Osteoblast (primary cell): ENCODE results near the gene DAB2IP. TPM values are rescaled to one million over a fixed set of nuclear protein-coding genes. Genes with fewer than 3 reads are reported as not detected.
A peak's percentile ranks its signal among the peaks of the same experiment; 100 is the strongest.
"Not testable (repeated sequence)": the region's sequence is repeated elsewhere in the genome, so short reads cannot be mapped to it uniquely, and the experiment has no call there.

Source experiments
- DNase-seq: peaks from one replicate; pipeline ENCODE4 v3.0.0; 2011; ENCODE audit warnings: low spot score, mixed read lengths; ENCODE audit not compliant: insufficient read length; ENCODE audit errors: missing footprints
- H2AFZ ChIP-seq: 2 replicates; pipeline ENCODE4 v1.6.0; 2011; ENCODE audit warnings: mild to moderate bottlenecking, low read length
- H3K27ac ChIP-seq: 2 replicates; pipeline ENCODE4 v1.5.1; 2011; ENCODE audit warnings: mild to moderate bottlenecking, low read depth, low read length, moderate library complexity
- H3K27me3 ChIP-seq: 2 replicates; pipeline ENCODE4 v1.6.0; 2012; ENCODE audit warnings: mild to moderate bottlenecking, control low read depth, inconsistent platforms, low read length, moderate library complexity; ENCODE audit not compliant: insufficient read depth
- H3K36me3 ChIP-seq: 2 replicates; pipeline ENCODE4 v1.5.1; 2011; ENCODE audit warnings: mild to moderate bottlenecking, low read length, control low read depth, moderate library complexity; ENCODE audit not compliant: insufficient read depth
- H3K4me1 ChIP-seq: 2 replicates; pipeline ENCODE4 v1.5.1; 2011; ENCODE audit warnings: mild to moderate bottlenecking, low read length, control low read depth, moderate library complexity; ENCODE audit not compliant: insufficient read depth
- H3K4me2 ChIP-seq: 2 replicates; pipeline ENCODE4 v1.6.0; 2011; ENCODE audit warnings: mild to moderate bottlenecking, low read length; ENCODE audit not compliant: insufficient read depth
- H3K4me3 ChIP-seq: fragments of 200-600 bp; sonication (generic); 3 replicates; pipeline ENCODE4 v1.5.1; 2012; ENCODE audit warnings: mild to moderate bottlenecking, low read length, inconsistent platforms; ENCODE audit not compliant: insufficient read depth
- H3K79me2 ChIP-seq: 2 replicates; pipeline ENCODE4 v1.6.0; 2012; ENCODE audit warnings: mild to moderate bottlenecking, low read length, control low read depth, inconsistent platforms; ENCODE audit not compliant: insufficient read depth
- H3K9me3 ChIP-seq: 2 replicates; pipeline ENCODE4 v1.5.1; 2011; ENCODE audit warnings: low read depth, low read length, control low read depth
- H4K20me1 ChIP-seq: 2 replicates; pipeline ENCODE4 v1.6.0; 2012; ENCODE audit warnings: mild to moderate bottlenecking, low read length, control low read depth; ENCODE audit not compliant: insufficient read depth
- total RNA-seq: library from RNA; depleted of rRNA; stranded (reverse); fragments of >200 nt; gene quantifications from 2 replicates; pipeline ENCODE4 v1.2.3, GENCODE V29; 2012
- TF ChIP-seq, protein P1 (sequence below): IDR thresholded peaks from 2 replicates; pipeline ENCODE4 v1.5.1; 2011; ENCODE audit warnings: mild to moderate bottlenecking, low read depth, low read length, moderate library complexity; ENCODE audit errors: extremely low read depth

DAB2IP gene
- total RNA-seq, 1 donor: 60.8 TPM

DNA sequence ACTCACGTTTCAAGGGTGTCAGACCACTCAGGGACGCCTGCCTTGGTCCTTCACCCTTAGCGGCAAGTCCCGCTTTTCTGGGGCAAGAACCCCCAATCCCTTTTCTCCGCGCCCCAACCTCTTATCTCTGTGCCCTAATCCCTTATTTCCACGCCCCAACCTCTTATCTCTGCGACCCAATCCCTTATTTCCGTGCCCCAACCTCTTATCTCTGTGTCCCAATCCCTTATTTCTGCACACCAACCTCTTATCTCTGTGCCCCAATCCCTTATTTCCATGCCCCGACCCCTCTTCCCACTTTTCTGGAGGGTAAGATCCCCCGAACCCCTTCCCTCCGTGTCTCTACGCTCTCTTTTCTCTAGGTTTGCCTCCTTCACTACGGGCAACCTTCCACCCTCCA lies 139.4 kb downstream of the DAB2IP start:
- Histone ChIP-seq H3K27ac (no peak overlapping the region), H3K4me2 (no peak overlapping the region), H3K79me2 (no peaks in the 10 kb centered on the region), H3K27me3 (no peaks in the 10 kb centered on the region), H3K9me3 (no peaks in the 10 kb centered on the region), H2AFZ (no peak overlapping the region), H3K4me1 (no peaks in the 10 kb centered on the region), H4K20me1 (no peaks in the 10 kb centered on the region), H3K36me3 (no peaks in the 10 kb centered on the region), H3K4me3 (no peak overlapping the region)
- DNase-seq: no peak
- TF ChIP-seq, protein P1, sequence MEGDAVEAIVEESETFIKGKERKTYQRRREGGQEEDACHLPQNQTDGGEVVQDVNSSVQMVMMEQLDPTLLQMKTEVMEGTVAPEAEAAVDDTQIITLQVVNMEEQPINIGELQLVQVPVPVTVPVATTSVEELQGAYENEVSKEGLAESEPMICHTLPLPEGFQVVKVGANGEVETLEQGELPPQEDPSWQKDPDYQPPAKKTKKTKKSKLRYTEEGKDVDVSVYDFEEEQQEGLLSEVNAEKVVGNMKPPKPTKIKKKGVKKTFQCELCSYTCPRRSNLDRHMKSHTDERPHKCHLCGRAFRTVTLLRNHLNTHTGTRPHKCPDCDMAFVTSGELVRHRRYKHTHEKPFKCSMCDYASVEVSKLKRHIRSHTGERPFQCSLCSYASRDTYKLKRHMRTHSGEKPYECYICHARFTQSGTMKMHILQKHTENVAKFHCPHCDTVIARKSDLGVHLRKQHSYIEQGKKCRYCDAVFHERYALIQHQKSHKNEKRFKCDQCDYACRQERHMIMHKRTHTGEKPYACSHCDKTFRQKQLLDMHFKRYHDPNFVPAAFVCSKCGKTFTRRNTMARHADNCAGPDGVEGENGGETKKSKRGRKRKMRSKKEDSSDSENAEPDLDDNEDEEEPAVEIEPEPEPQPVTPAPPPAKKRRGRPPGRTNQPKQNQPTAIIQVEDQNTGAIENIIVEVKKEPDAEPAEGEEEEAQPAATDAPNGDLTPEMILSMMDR: no peak

DNA sequence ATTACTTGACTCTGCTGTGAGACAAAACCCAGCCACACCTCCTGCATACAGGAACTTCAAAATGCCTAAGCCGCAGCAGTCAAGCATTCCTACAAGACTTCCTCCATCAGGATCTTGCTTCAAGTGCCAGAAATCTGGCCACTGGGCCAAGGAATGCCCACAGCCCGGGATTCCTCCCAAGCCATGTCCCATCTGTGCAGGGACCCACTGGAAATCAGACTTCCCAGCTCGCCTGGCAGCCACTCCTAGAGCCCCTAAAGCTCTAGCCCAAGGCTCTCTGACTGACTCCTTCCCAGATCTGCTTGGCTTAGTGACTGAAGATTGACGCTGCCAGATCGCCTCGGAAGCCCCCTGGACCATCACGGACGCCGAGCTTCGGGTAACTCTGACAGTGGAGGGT lies 141.0 kb downstream of the DAB2IP start:
- not testable (repeated sequence) for H3K9me3 ChIP-seq, H3K4me2 ChIP-seq, H3K4me1 ChIP-seq, H3K79me2 ChIP-seq, H3K27ac ChIP-seq, DNase-seq, H2AFZ ChIP-seq, H3K4me3 ChIP-seq, H4K20me1 ChIP-seq, H3K36me3 ChIP-seq, H3K27me3 ChIP-seq

DNA sequence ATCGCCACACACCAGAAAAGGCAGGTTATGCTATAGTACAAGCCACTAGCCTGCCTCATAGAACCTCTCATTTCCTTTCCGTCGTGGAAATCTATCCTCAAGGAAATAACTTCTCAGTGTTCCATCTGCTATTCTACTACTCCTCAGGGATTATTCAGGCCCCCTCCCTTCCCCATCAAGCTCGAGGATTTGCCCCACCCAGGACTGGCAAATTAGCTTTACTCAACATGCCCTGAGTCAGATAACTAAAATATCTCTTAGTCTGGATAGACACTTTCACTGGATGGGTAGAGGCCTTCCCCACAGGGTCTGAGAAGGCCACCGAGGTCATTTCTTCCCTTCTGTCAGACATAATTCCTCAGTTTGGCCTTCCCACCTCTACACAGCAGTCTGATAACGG lies 142.9 kb downstream of the DAB2IP start:
- not testable (repeated sequence) for H4K20me1 ChIP-seq, H3K27me3 ChIP-seq, H3K79me2 ChIP-seq, H3K36me3 ChIP-seq, H3K4me2 ChIP-seq, H3K4me3 ChIP-seq, H2AFZ ChIP-seq, H3K9me3 ChIP-seq, H3K27ac ChIP-seq, DNase-seq, H3K4me1 ChIP-seq

DNA sequence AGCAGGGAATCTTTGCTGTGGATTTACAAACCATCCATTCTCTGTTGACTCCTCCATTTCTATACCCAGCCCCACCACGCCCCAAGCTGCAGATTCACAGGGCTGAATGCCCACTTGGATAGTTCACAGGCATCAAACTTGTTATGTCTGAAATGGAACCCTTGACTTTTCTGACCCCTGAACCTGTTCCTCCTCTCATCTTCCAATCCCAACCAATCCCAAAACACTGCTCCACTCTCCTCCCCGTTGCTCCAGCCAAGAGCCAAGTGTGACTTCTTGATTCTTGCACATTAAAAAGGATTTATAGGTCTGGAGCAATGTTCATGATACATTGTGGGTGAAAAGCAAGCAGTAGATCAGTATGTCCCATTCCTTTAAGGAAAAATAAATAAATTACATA lies 145.6 kb downstream of the DAB2IP start:
- Histone ChIP-seq H3K27me3 (peaks cover 3% of the 10 kb centered on the region), H3K27ac (no peak overlapping the region), H3K9me3 (no peaks in the 10 kb centered on the region), H3K4me1 (no peaks in the 10 kb centered on the region), H3K4me3 (no peak overlapping the region), H3K36me3 (no peaks in the 10 kb centered on the region), H3K4me2 (no peak overlapping the region), H2AFZ (no peak overlapping the region), H3K79me2 (no peaks in the 10 kb centered on the region), H4K20me1 (no peaks in the 10 kb centered on the region)
- DNase-seq: peak; percentile 61
- TF ChIP-seq, protein P1: no peak

GRCh38 chr9:121798941-121799340 lies 147.5 kb downstream of the DAB2IP start:
- no peaks in the 10 kb centered on the region for H3K36me3 ChIP-seq
- no peak for DNase-seq
- TF ChIP-seq, protein P1: no peak
- H3K4me1 ChIP-seq: no peaks in the 10 kb centered on the region
- H3K4me3 ChIP-seq: no peak overlapping the region
- H3K79me2 ChIP-seq: no peaks in the 10 kb centered on the region
- H2AFZ ChIP-seq: no peak overlapping the region
- H3K27ac ChIP-seq: no peak overlapping the region
- H3K27me3 ChIP-seq: peaks cover 3% of the 10 kb centered on the region
- no peak overlapping the region for H3K4me2 ChIP-seq
- H4K20me1 ChIP-seq: no peaks in the 10 kb centered on the region
- no peaks in the 10 kb centered on the region for H3K9me3 ChIP-seq
